Gastroesophageal sphincter (tissue), 3 donors: Measurements from ENCODE around the gene C1orf50.

ENCODE experiments used
- EP300 ChIP-seq: sonication (generic); formaldehyde crosslinking; IDR thresholded peaks from one replicate; pipeline ENCODE4 v1.6.1; 2017; ENCODE audit warnings: antibody characterized with exemption, mild to moderate bottlenecking
- POLR2A ChIP-seq, 2 donors: fragments of 450-650 bp; IDR thresholded peaks; one replicate each; pipeline ENCODE4 v1.6.1; 2017; ENCODE audit warnings: antibody characterized with exemption in 2 of 2, mild to moderate bottlenecking in 2 of 2, moderate library complexity in 1 of 2
- POLR2AphosphoS5 ChIP-seq: sonication (generic); formaldehyde crosslinking; IDR thresholded peaks from one replicate; pipeline ENCODE4 v1.6.1; 2017; ENCODE audit warnings: antibody characterized with exemption
- TF ChIP-seq, protein P1 (sequence below), 4 experiments: fragments of 200-600 bp in 2 of 4; fragments of 450-650 bp in 2 of 4; sonication (generic) in 1 of 4; IDR thresholded peaks; one replicate each; pipeline ENCODE4 v1.5.1; 2017 to 2019; ENCODE audit warnings: antibody characterized with exemption in 4 of 4, mild to moderate bottlenecking in 2 of 4, moderate library complexity in 2 of 4

DNA sequence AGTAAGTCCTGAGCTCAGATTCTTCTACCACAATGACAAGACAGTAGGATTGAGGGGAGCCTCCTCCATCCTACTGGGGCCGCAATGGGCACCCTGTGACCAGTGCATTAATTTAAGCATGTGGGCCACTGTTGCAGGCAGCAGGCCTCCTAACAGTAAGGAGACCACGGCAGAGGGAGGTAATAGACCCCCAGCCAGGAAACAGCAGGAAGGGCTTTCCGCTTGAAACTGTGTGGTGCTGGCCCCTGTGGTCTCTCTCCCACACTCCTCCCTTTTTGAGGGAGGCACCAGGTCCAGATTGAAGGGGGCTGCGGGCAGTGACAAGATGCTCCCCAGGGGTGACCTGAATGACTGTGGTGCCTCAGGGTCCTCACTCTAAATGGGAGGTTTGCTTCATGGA is 25.3 kb upstream of the C1orf50 start:
- TF ChIP-seq, protein P1, sequence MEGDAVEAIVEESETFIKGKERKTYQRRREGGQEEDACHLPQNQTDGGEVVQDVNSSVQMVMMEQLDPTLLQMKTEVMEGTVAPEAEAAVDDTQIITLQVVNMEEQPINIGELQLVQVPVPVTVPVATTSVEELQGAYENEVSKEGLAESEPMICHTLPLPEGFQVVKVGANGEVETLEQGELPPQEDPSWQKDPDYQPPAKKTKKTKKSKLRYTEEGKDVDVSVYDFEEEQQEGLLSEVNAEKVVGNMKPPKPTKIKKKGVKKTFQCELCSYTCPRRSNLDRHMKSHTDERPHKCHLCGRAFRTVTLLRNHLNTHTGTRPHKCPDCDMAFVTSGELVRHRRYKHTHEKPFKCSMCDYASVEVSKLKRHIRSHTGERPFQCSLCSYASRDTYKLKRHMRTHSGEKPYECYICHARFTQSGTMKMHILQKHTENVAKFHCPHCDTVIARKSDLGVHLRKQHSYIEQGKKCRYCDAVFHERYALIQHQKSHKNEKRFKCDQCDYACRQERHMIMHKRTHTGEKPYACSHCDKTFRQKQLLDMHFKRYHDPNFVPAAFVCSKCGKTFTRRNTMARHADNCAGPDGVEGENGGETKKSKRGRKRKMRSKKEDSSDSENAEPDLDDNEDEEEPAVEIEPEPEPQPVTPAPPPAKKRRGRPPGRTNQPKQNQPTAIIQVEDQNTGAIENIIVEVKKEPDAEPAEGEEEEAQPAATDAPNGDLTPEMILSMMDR (IDR thresholded peaks at IDR 0.05), result no peak
- TF ChIP-seq POLR2AphosphoS5 (no peak), POLR2A (IDR thresholded peaks at IDR 0.05) (no peak), EP300 (no peak)
